ENCODE data around the gene NXPH2. TPM values are rescaled to one million over a fixed set of nuclear protein-coding genes. Genes with fewer than 3 reads are reported as not detected.

The NXPH2 gene
- total RNA-seq, 4 donors from 2014 or later = not detected

GRCh38 chr2:138620431-138620830, 159.8 kb downstream of the NXPH2 start:
- H3K9me3 ChIP-seq = no peaks in the 10 kb centered on the region
- no peak overlapping the region for H3K27ac ChIP-seq
- no peak overlapping the region for H3K4me3 ChIP-seq
- H3K4me1 ChIP-seq = no peaks in the 10 kb centered on the region
- H3K27me3 ChIP-seq = peaks cover 0 to 3% (median 0%) of the 10 kb centered on the region in 4 donors
- no peak for DNase-seq
- no peaks in the 10 kb centered on the region for H3K36me3 ChIP-seq
- WGBS, 2 donors = 46 to 58% methylated on average over 2 of the region's 2 CpGs
- intact Hi-C loops (cut with DNase I) = no loop called here
- TF ChIP-seq, protein P1, sequence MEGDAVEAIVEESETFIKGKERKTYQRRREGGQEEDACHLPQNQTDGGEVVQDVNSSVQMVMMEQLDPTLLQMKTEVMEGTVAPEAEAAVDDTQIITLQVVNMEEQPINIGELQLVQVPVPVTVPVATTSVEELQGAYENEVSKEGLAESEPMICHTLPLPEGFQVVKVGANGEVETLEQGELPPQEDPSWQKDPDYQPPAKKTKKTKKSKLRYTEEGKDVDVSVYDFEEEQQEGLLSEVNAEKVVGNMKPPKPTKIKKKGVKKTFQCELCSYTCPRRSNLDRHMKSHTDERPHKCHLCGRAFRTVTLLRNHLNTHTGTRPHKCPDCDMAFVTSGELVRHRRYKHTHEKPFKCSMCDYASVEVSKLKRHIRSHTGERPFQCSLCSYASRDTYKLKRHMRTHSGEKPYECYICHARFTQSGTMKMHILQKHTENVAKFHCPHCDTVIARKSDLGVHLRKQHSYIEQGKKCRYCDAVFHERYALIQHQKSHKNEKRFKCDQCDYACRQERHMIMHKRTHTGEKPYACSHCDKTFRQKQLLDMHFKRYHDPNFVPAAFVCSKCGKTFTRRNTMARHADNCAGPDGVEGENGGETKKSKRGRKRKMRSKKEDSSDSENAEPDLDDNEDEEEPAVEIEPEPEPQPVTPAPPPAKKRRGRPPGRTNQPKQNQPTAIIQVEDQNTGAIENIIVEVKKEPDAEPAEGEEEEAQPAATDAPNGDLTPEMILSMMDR (IDR thresholded peaks at IDR 0.05) = no peak
- no peak for TF ChIP-seq POLR2A (IDR thresholded peaks at IDR 0.05)

Measured in esophagus squamous epithelium (tissue), 5 donors.